GM12874 (cell line): ENCODE results near the gene FAM219B.

ENCODE experiments used
- CTCF ChIP-seq: IDR thresholded peaks from 2 replicates; pipeline ENCODE4 v1.5.1; 2011; ENCODE audit warnings: low read depth, mild to moderate bottlenecking, control low read depth, low read length, moderate library complexity; ENCODE audit not compliant: insufficient read depth

The FAM219B gene

GRCh38 chr15:74897300-74897701, 9.3 kb downstream of the FAM219B start:
- TF ChIP-seq CTCF, result no peak

- no peak for TF ChIP-seq CTCF
These were observed 10.3 kb downstream of the FAM219B start for GRCh38 chr15:74896316-74896715.

- no peak for TF ChIP-seq CTCF
These were observed 10.8 kb downstream of the FAM219B start for GRCh38 chr15:74895830-74896229.

GRCh38 chr15:74893627-74894026, 13.0 kb downstream of the FAM219B start:
- no peak for TF ChIP-seq CTCF

GRCh38 chr15:74892931-74893330, 13.7 kb downstream of the FAM219B start:
- TF ChIP-seq CTCF, result no peak

GRCh38 chr15:74892313-74892712, 14.3 kb downstream of the FAM219B start:
- no peak for TF ChIP-seq CTCF

GRCh38 chr15:74891469-74891868, 15.2 kb downstream of the FAM219B start:
- no peak for TF ChIP-seq CTCF

- TF ChIP-seq CTCF, result no peak
These were observed 16.0 kb downstream of the FAM219B start for GRCh38 chr15:74890665-74890960.
